GM21786 (cell line): ENCODE results near the gene MIDN.
"Not testable (repeated sequence)": the region's sequence is repeated elsewhere in the genome, so short reads cannot be mapped to it uniquely, and the experiment has no call there.

Experiments
- ATAC-seq: cut with Tn5 transposase; IDR thresholded peaks from one replicate; pipeline ENCODE4 v1.9.1; 2021; ENCODE audit not compliant: unreplicated experiment

MIDN gene

DNA sequence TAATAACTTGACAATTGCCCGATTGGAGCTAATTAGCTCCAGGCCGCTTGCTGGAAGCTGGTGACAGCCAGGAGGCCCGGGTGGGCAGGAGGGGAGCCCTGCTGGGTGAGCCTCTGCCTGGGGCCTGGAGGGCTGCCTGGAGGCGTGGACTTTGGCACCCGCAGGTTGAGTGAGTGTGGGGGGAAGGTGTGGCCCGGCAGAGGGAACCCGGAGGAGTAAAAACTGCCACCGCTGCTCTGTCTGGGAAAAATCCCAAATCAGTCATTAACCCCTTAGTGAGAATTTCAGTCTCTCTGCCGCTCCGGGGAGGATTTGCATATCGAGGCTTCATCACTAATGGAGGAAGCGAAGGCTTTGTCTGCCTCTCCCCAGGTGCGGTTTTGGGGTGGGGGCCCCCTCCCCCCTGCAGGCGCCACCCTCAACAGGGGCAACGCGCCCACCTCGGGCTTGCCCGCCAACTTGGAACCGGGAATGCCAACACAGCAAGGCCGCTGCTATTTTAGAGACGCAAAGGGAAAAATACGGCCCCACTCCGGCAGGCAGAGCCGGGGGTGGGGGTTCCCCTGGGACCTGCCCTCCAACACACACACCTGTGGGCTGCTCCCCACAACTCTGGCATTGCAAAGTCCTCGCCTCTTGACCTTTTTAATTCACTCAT lies 43.5 kb downstream of the MIDN start:
- no peak for ATAC-seq

DNA sequence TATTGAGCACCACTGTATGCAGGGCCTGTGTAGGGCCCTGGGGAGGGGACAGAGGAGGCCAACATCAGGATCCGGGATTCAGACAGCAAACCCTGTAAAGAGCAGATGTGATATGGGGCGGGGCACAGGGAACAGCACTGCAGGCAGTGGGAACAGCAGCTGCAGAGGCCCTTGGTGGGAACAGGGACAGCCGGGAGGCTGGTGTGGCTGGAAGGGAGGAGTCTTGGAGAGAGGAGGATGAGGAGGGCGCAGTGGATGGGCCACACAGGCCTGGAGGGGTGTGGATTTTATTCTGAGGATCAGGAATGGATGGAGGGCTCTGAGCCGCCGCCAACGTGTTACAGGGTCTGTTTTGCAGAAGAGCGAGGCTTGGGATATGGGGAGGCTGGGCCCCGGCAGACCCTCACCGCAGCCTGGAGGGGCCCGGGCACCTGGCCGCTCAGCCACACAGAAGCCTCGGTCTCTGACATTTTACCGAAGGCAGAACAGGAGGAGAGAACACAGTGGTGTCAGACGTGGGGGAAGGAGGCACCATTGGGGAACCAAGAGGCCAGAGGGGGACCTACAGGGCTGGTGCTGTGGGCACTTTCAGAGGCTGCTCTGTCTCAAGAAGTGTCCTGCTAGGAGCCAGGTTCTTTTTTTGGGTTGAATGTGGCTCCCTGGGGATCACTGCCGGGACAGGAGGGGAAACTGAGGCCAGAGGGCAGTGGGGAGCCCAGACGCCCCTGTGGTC lies 44.2 kb downstream of the MIDN start:
- no peak for ATAC-seq

DNA sequence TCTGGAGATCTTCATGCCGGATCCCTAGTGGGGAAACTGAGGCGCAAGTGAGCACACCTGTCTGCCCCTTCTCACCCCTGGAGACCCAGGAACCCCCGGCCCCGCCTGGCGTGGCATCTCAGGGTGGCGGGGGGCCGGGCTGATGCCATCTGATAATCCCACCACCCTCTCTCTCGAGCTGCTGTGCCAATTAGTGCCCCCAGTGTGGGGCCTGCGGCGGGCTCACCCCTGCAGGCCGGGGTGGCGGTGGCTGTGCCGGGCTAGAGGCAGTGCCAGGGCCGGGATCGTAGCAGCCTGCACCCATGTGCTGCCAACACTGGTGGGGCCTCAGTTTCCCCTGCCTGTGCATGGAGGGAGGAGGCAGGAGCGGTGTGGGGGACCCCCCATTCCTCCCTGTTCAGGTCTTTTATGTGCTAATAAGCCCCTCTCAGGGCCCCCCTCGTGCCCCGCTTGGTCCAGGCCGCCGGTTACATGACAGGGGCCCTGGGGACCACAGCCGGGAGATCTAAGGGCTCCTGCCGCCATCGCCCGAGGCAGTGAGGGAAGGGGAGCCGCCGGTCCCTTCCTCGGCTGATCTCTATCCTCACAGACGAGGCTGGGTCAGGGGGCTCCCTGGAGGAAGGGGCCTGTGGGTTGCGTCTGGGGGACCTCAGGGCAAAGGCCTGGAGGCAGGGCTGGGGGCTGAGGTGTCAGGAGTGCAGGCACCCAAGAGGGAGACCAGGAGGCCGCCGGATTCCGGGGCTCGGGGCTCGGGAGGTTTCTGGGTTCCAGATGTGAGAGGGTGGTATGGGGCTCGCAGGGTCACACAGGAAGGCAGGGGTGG lies 45.6 kb downstream of the MIDN start:
- ATAC-seq: no peak

DNA sequence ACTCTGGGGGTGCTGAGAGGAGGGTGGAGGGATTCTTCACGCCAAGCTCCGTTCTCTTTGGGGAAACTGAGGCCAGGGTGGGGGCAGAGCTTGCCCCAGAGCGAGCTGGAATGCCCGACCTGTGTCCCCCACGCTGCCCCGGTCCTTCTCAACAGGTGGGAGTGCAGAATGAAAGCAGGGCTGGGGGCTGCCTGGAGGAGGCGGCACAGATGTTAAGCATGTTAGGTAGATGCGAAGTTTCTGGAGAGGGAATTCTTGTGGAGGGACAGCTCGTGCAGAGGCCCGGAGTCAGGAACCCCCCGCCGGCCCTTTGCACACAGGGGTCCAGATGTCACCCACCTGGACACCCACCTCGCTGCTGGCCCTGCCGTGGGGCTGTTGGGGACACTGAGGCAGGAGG lies 46.3 kb downstream of the MIDN start:
- no peak for ATAC-seq

DNA sequence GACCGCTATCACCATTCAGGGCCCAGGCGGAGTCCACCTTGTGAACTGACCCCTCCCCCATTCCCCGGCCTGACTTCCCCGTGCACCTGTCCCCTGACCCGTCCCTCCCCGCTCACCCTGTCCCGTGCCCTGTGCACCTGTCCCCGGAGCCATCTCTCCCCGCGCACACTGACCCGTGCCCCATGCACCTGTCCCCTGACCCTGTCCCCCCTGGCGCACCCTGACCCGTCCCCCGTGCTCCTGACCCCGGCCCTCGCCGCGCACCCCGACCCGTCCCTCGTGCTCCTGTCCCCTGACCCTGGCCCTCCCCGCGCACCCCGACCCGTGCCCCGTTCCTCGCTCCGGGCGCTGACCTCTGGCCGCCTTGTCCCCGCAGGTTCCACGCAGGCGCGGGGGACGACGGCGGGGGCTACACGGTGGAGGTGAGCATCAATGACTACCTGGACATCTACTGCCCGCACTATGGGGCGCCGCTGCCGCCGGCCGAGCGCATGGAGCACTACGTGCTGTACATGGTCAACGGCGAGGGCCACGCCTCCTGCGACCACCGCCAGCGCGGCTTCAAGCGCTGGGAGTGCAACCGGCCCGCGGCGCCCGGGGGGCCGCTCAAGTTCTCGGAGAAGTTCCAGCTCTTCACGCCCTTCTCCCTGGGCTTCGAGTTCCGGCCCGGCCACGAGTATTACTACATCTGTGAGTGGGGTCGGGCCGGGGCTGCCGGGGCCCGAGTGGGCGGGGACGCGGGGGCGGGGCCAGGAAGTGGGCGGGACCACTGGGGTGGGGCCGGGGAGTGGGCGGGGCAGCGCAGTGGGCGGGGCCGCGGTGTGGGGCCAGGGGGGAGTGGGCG lies 47.0 kb downstream of the MIDN start:
- no peak for ATAC-seq

DNA sequence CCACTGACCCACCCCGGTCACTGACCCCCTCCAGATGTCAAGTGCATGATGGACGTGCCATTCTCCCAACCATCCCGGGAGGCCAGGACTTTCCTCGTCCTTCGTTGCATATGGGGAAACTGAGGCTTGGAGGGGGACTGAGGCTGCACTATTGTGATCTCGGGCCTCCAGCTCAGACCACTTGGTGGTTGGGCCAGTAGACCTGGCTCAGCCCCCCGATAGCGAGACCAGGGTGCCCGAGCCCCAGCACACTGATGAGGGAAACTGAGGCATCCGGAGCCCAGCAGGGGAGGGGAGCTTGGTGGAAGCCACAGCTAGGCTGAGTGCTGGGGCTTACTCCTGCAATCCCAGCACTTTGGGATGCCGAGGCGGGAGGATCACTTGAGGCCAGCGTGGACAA lies 47.7 kb downstream of the MIDN start:
- no peak for ATAC-seq

DNA sequence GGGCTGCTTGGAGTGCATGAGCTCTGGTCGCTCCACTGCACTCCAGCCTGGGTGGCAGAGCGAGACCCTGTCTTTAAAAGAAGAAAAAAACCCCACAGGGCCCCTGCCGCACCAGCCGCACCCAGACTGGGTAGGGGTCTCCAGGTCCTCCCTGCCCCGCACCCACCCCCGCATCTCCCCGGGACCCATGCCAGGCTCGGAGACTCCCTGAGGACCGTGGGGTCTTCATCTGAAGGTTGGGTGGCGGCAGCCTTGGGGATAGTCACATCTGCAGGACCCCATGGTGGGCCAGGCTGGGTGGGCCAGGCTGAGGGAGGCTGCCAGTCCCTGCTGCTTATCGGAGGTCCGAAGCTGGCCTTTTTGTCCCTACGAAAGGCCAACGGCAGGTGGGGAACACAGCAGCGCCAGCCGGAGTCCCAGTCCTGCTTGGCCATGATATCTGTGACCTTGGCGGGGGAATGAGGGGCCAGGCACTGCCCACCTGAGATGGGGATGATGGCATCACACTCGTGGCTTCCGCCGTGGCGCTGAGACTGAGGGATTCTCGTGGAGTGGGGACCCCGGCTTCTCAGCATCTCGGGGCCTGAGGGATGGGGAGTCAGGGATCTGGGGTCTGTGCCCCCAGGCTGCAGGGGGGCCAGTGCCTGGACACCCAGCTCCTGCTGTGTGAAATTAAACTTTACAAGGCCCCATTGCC lies 48.3 kb downstream of the MIDN start:
- no peak for ATAC-seq

DNA sequence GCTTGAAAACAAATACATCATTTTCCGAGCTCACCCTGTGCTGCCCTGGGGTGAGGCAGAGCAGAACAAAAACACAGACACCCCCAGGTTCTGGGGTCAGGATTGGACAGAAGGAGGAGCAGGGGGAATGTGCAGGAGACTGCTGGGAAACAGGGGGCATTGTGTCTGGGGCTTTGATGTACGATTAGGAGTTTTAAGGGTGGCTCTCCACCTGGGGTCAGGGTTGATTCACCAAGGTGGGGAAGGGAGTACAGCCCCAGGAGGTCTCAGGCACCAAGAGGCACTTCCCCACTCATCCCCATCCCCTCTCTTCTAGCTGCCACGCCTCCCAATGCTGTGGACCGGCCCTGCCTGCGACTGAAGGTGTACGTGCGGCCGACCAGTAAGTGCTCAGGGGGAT lies 49.9 kb downstream of the MIDN start:
- no peak for ATAC-seq

DNA sequence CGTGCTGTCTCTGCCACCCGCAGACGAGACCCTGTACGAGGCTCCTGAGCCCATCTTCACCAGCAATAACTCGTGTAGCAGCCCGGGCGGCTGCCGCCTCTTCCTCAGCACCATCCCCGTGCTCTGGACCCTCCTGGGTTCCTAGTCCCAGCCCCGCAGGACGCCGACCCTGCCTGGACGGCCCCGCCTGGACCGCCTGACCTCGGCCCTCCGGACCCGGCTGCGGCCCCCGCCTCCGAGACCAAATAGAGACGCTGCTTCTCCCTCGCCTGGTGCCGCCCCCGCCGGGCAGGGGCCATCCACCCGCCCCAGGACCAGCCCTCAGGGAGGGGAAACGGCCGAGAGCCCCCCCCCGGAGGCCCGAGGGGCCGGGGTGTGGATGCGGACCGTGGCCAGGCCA lies 51.4 kb downstream of the MIDN start:
- no peak for ATAC-seq

DNA sequence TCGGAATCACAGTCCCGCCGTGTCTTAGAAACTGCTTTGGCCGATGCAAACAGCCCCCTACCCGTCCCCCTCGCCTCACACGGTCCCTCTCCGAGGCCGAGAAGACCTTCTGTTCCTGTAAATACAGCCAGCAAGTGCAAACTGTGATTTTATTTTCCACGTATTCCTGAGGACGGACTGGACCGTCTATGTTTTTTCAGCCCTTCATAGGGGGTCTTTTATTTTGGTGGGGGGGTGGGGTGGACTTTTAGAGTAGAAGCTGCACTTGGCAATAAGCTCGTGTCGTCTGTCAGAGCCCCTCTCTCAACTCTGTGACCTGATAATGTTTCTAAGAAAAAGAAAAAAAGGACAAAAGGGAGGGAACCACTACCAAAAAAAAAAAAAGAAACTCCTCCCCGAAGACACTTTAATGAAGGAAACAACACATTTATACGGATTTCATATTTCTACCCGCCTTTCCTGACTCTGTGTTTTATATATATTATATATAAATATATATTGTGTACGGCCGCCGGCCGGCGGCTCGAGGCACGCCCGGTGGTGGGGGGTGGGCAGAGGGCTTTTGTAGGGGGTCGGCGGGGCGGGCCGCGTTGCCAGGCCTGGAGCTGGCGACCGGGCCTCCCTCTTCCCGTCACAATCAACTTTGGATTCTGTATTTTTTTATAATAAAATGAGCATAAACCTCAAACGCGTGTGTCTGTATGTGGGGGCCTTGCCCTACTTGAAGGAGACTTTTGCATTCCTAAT lies 52.5 kb downstream of the MIDN start:
- no peak for ATAC-seq

DNA sequence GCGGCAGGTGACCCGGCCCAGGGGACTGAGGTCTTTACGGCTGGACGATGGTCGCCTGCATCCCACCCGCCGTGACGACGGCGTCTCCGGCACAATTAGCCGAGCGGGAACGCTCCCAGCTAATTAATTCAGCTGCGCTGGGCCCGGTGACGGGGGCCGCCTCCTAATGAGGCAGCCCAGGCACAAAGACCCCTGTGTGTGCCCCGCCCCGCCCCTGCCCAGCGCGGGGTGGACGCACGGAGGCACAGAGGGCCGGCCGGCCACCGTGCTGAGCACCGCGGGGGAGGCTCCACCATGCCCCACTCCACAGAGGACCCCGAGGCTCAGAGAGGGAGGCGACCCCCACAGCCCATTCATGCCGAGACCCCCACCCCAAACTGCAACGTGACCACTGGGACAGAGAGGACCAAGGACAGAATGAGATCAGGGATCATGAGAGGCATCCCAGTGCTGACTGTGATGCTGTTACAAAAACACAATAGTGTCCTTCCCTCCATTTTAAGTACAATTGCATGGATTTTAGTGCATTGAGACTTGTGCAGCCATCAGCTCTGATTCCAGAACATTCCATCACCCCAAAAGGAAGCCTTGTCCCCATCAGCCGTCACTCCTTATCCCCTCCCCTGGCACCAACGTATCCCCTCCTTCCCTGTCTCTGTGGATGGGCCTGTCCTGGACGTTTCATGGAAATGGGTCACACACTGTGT lies 54.3 kb downstream of the MIDN start:
- no peak for ATAC-seq

DNA sequence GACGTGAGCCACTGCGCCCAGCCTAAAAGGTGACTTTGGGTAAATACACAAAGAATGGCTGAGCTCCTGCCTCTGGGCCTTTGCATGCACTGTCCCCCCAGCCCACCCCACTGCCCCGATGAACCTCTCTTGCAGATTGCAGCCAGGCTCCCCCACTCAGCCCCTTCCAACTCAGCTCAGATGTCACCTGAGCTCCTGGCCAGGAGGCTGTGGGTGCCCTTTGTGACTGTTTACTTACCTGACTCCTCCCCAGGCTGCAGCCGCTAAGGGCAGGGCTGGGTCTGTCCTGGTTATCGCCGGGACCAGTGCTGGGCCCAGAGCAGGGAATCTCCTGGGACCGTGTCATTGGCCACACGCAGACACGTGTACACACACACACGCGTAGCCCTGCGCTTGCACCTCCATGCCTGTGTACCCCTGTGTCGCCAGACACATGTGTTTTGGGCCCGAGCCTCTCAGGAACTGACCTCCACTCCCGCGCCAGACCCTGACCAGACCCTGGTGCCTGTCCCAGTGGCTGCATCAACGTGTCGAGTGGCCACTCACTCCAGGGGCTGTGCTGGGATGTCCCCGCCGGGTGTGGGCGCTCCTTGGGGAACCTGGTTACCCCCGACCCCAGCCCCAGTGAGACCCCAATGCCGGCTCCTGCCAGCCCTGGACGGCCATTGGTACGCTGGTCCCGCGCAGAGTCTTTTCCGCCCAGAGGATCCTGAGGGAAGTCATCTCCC lies 56.0 kb downstream of the MIDN start:
- ATAC-seq: no peak

DNA sequence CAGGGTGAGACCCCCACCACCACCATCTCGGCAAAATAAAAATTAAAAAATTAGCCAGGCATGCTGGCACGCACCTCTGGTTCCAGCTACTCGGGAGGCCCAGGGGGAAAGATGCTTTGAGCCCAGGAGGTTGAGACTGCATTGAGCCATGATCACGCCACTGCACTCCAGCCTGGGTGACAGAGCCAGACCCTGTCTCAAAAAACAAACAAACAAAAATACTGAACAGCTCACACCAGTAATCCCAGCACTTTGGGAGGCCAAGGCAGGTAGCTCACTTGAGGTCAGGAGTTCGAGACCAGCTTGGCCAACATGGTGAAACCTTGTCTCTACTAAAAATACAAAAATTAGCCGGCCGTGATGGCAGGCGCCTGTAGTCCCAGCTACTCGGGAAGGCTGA lies 57.0 kb downstream of the MIDN start:
- ATAC-seq: not testable (repeated sequence)

DNA sequence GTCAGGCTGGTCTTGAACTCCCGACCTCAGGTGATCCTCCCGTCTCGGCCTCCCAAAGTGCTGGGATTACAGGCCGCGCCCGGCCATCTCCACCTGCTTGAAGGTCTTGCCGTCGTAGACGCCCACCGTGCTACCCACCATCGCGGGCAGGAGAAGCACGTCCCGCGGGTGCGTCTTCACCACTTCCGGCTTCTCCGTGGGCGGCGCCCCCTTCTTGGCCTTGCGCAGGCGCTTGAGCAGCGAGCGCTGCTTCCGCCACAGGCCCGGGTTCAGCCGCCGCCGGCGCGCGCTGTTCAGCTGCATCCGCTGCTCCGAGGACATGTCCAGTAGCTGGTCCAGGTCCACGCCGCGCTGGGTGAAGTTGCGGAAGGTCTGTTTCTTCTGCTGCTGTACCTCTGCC lies 58.9 kb downstream of the MIDN start:
- no peak for ATAC-seq

DNA sequence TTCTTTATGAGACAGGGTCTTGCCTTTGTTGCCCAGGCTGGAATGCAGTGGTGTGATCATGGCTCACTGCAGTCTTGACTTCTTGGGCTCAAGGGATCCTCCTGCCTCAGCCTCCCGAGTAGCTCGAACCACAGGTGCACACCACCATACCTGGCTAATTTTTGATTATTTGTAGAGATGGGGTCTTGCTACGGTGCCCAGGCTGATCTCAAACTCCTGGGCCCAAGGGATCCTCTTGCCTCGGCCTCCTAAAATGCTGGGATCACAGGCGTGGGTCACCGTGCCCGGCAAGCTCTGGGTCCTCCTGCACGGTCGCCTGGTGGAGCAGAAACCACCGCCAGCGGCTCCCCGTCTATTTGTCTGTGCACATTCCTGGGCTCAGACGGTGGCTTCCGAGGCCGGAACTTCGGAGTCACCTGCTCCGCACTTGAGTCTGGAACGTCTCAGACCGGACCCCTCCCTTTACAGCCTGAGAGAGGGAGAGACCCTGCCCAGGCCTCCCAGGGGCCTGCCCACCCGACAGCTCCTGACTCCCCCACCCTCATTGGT lies 59.4 kb downstream of the MIDN start:
- ATAC-seq: no peak

DNA sequence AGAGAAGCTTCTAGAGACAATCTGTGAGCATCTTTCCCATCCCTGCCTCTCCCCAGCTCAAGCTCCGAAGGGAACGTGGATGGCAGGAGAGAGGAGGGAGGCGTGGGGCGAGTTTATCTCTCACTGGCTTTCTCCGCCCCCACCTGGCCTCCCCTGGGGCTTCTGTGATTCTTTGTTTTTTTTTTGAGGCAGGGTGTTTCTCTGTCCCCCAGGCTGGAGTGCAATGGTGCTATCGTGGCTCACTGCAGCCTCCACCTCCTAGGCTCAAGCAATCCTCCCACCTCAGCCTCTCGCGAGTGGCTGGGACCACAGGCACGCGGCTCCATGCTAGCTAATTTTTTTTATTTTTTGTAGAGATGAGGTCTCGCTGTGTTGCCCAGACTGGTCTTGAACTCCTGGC lies 60.3 kb downstream of the MIDN start:
- ATAC-seq: no peak
